Suprapubic skin (tissue), 4 donors: ENCODE measurements around the gene DDX39A. TPM values are rescaled to one million over a fixed set of nuclear protein-coding genes. Genes with fewer than 3 reads are reported as not detected.

Experiments used
- DNase-seq, 2 donors: peaks; one replicate each; pipeline ENCODE4 v3.0.0-alpha.2; 2019; ENCODE audit warnings: low spot score in 2 of 2
- H3K27ac ChIP-seq: fragments of 200-600 bp; sonication (generic); one replicate; pipeline ENCODE4 v1.5.1; 2019
- H3K27me3 ChIP-seq: fragments of 200-600 bp; sonication (generic); one replicate; pipeline ENCODE4 v1.5.1; 2019
- H3K36me3 ChIP-seq: fragments of 200-600 bp; sonication (generic); one replicate; pipeline ENCODE4 v1.5.1; 2019
- H3K4me1 ChIP-seq: fragments of 200-600 bp; sonication (generic); one replicate; pipeline ENCODE4 v1.5.1; 2019
- H3K4me3 ChIP-seq: fragments of 200-600 bp; sonication (generic); one replicate; pipeline ENCODE4 v1.5.1; 2019; ENCODE audit warnings: mild to moderate bottlenecking
- H3K9me3 ChIP-seq: fragments of 200-600 bp; sonication (generic); one replicate; pipeline ENCODE4 v1.5.1; 2019
- EP300 ChIP-seq: sonication (generic); formaldehyde crosslinking; IDR thresholded peaks from one replicate; pipeline ENCODE4 v1.6.1; 2017; ENCODE audit warnings: antibody characterized with exemption
- POLR2A ChIP-seq, 2 donors: fragments of 450-650 bp; IDR thresholded peaks; one replicate each; pipeline ENCODE4 v1.6.1; 2017; ENCODE audit warnings: antibody characterized with exemption in 2 of 2, mild to moderate bottlenecking in 2 of 2, moderate library complexity in 2 of 2
- POLR2AphosphoS5 ChIP-seq, 3 donors: sonication (generic); formaldehyde crosslinking; IDR thresholded peaks; one replicate each; pipeline ENCODE4 v1.6.1; 2017; ENCODE audit warnings: antibody characterized with exemption in 3 of 3
- WGBS: methylation state at CpG from one replicate; pipeline ENCODE4 v1.1.5; 2018; 5-methylcytosine and 5-hydroxymethylcytosine counted together
- total RNA-seq, 4 donors: library from RNA; depleted of rRNA; stranded (reverse); fragments of >200 nt; gene quantifications; one replicate each; pipeline ENCODE4 v1.1.0, GENCODE V29; 2016
- TF ChIP-seq, protein P1 (sequence below), 2 donors: fragments of 200-600 bp in 1 of 2; fragments of 450-650 bp in 1 of 2; sonication (generic) in 1 of 2; IDR thresholded peaks; one replicate each; pipeline ENCODE4 v1.5.1; 2016 to 2019; ENCODE audit warnings: antibody characterized with exemption in 2 of 2, mild to moderate bottlenecking in 1 of 2, moderate library complexity in 1 of 2

DDX39A gene
- total RNA-seq, 4 donors from 2014 or later = 80.9 to 149 (median 111) TPM

DNA sequence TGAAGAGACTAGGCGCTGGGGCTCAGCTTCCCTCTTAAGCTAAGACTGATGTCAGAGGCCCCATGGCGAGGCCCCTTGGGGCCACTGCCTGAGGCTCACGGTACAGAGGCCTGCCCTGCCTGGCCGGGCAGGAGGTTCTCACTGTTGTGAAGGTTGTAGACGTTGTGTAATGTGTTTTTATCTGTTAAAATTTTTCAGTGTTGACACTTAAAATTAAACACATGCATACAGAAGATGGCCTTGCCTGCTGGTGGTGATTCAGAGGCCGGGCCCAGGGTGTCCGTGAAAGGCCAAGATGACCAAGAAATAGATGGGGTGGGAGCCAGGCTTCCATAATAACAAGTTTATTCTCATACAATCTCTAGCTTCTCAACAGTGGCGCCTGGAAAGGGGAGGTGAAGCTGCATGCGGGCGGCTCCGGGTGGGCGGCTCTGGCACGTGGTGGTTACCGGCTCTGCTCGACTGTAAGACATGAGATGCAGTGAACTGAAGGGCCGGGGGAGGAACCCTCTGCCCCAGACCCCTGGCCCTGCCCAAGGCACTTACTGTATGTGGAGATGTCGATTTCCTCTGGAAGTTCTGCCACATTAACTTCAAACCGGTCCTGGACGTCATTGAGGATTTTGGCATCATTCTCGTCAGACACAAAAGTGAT lies 10.5 kb downstream of the DDX39A start:
- TF ChIP-seq, protein P1, sequence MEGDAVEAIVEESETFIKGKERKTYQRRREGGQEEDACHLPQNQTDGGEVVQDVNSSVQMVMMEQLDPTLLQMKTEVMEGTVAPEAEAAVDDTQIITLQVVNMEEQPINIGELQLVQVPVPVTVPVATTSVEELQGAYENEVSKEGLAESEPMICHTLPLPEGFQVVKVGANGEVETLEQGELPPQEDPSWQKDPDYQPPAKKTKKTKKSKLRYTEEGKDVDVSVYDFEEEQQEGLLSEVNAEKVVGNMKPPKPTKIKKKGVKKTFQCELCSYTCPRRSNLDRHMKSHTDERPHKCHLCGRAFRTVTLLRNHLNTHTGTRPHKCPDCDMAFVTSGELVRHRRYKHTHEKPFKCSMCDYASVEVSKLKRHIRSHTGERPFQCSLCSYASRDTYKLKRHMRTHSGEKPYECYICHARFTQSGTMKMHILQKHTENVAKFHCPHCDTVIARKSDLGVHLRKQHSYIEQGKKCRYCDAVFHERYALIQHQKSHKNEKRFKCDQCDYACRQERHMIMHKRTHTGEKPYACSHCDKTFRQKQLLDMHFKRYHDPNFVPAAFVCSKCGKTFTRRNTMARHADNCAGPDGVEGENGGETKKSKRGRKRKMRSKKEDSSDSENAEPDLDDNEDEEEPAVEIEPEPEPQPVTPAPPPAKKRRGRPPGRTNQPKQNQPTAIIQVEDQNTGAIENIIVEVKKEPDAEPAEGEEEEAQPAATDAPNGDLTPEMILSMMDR (IDR thresholded peaks at IDR 0.05) = no peak
- no peak for TF ChIP-seq POLR2A (IDR thresholded peaks at IDR 0.05)
- no peak for TF ChIP-seq EP300
- TF ChIP-seq POLR2AphosphoS5 (IDR thresholded peaks at IDR 0.05) = no peak
- H3K36me3 ChIP-seq = peaks cover 73% of the 10 kb centered on the region
- no peak overlapping the region for H3K27ac ChIP-seq
- no peaks in the 10 kb centered on the region for H3K9me3 ChIP-seq
- peaks cover 20% of the 10 kb centered on the region for H3K4me1 ChIP-seq
- no peak overlapping the region for H3K4me3 ChIP-seq
- DNase-seq = no peak
- no peaks in the 10 kb centered on the region for H3K27me3 ChIP-seq
- 79% methylated on average over 19 of the region's 20 CpGs for WGBS

DNA sequence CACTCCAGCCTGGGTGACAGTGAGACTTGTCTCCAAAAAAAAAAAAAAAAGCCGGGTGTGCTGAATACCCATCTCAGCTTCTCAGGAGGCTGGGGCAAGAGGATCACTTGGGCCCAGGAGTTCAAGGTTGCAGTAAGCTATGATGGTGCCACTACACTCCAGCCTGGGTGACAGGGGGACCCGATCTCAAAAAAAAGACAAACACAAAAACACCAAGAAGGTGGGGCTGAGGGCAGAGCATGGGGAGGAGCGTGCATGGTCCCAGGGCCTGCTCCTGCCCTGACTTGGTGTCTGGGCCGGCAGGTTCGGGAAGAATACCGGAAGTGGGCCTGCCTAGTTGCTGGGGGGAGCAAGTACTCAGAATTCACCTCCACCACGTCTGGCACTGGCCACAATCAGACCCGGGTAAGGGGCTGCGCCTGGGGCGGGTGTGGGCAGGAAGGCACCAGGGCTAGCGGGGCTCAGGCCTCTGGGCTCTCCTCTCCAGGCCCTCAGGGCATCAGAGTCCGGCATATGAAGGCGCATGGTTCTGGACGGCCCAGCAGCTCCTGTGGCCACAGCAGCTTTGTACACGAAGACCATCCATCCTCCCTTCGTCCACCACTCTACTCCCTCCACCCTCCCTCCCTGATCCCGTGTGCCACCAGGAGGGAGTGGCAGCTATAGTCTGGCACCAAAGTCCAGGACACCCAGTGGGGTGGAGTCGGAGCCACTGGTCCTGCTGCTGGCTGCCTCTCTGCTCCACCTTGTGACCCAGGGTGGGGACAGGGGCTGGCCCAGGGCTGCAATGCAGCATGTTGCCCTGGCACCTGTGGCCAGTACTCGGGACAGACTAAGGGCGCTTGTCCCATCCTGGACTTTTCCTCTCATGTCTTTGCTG lies 11.3 kb downstream of the DDX39A start:
- Histone ChIP-seq H3K36me3 (peaks cover 76% of the 10 kb centered on the region), H3K27ac (no peak overlapping the region), H3K27me3 (no peaks in the 10 kb centered on the region), H3K4me1 (peaks cover 15% of the 10 kb centered on the region), H3K9me3 (no peaks in the 10 kb centered on the region), H3K4me3 (no peak overlapping the region)
- no peak for DNase-seq
- TF ChIP-seq, protein P1 (IDR thresholded peaks at IDR 0.05) = no peak
- TF ChIP-seq POLR2AphosphoS5 (IDR thresholded peaks at IDR 0.05) = no peak
- no peak for TF ChIP-seq EP300
- no peak for TF ChIP-seq POLR2A (IDR thresholded peaks at IDR 0.05)
- WGBS = 77% methylated on average over 13 of the region's 20 CpGs

DNA sequence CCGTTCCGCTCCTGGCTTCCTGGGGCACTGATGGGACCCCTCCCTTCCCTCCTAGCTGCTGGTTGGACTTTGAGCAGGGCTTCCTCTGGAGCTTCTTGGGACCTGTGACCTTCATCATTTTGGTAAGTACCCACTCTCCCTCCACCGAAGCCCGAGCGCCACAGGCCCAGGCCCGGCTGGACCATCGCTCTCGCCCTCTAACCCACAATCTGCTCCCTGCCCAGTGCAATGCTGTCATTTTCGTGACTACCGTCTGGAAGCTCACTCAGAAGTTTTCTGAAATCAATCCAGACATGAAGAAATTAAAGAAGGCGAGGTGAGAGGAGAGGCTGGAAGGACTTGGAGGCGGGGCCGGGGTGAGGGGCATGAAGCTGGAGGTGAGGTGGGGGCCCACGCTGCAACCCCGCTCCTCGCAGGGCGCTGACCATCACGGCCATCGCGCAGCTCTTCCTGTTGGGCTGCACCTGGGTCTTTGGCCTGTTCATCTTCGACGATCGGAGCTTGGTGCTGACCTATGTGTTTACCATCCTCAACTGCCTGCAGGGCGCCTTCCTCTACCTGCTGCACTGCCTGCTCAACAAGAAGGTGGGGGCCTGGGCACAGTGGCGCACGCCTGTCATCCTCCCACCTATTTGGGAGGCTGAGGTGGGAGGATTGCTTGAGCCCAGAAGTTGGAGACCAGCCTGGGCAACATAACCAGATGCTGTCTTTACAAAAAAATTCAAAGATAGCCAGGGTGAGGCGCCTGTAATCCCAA lies 12.3 kb downstream of the DDX39A start:
- Histone ChIP-seq H3K36me3 (peaks cover 70% of the 10 kb centered on the region), H3K27me3 (no peaks in the 10 kb centered on the region), H3K4me3 (no peak overlapping the region), H3K4me1 (peaks cover 15% of the 10 kb centered on the region), H3K9me3 (no peaks in the 10 kb centered on the region), H3K27ac (no peak overlapping the region)
- 88% methylated on average over 27 of the region's 27 CpGs for WGBS
- no peak for TF ChIP-seq POLR2A (IDR thresholded peaks at IDR 0.05)
- no peak for TF ChIP-seq POLR2AphosphoS5 (IDR thresholded peaks at IDR 0.05)
- TF ChIP-seq EP300 = no peak
- TF ChIP-seq, protein P1 (IDR thresholded peaks at IDR 0.05) = no peak
- no peak for DNase-seq

DNA sequence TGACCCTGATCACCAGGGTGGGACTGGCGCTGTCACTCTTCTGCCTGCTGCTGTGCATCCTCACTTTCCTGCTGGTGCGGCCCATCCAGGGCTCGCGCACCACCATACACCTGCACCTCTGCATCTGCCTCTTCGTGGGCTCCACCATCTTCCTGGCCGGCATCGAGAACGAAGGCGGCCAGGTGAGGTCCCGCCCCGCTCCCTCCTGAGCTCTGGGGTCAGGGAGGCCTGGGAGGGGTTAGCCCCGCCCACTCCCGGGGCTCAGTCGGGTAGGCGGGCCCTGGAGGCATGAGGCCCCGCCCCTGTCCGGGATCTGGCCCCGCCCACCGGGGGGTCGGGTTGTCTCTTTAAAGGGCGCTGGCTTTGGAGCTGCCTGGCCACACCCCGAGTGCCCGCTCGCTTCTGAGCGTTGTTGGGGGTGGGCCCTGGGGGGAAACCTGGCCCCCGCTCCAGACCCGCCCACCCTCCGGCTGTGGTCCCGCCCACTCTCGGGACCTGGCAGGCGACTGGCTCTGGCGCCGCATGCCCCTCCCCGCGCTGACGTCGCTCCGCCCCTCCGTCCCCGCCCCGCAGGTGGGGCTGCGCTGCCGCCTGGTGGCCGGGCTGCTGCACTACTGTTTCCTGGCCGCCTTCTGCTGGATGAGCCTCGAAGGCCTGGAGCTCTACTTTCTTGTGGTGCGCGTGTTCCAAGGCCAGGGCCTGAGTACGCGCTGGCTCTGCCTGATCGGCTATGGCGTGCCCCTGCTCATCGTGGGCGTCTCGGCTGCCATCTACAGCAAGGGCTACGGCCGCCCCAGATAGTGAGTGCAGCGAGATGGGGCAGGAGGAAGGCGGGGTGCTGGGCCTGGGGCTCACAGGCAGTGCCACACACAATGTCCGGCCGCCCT lies 13.1 kb downstream of the DDX39A start:
- DNase-seq = peak; percentile 87 to 92
- peaks cover 15% of the 10 kb centered on the region for H3K4me1 ChIP-seq
- no peaks in the 10 kb centered on the region for H3K27me3 ChIP-seq
- TF ChIP-seq EP300 (no peak), POLR2AphosphoS5 (IDR thresholded peaks at IDR 0.05) (peak in 2 of 3 donors; percentile 45 to 68), POLR2A (IDR thresholded peaks at IDR 0.05) (no peak)
- TF ChIP-seq, protein P1 (IDR thresholded peaks at IDR 0.05) = peak; percentile 66 to 95
- peaks cover 68% of the 10 kb centered on the region for H3K36me3 ChIP-seq
- no peaks in the 10 kb centered on the region for H3K9me3 ChIP-seq
- 92% methylated on average over 13 of the region's 61 CpGs for WGBS
- peak overlapping the region; percentile 63 for H3K27ac ChIP-seq
- peak overlapping the region; percentile 34 for H3K4me3 ChIP-seq
